ENCODE results near the gene MROH8. TPM values are rescaled to one million over a fixed set of nuclear protein-coding genes. Genes with fewer than 3 reads are reported as not detected.
"Not testable (repeated sequence)": the region's sequence is repeated elsewhere in the genome, so short reads cannot be mapped to it uniquely, and the experiment has no call there.

Gene MROH8
- total RNA-seq, 1 donor from 2014 or later = 2.5 TPM

DNA sequence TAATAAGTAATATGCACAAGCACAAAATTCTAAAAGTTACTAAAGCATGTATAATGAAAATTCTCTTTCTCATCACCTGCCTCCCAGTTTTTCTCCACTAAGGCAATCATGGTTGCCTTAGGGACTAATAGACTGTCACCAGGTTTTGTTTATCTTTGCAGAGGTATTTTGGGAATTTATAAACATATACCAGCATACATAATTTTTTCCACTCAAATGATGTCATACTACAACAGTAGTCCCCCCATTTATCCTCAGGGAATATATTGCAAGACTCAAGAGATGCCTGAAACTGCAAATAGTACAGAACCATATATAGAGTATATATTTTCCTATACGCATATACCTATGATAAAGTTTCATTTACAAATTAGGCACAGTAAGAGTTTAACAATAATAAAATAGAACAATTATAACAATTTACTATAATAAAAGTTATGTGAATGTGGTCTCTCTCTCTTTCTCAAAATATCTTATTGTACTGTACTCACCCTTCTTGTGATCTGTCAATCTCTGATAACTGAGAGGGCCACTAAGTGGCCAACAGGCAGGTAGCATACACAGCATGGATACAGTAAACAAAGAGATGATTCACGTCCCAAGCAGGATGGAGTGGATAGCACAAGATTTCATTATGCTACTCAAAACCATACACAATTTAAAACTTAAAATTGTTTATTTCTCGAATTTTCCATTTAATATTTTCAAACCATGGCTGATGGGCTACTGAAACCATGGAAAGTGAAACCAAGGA lies 103.2 kb downstream of the MROH8 start:
- Mint-ChIP-seq H3K27ac (ENCODE audit: unreplicated experiment) (no peak overlapping the region), H3K4me1 (ENCODE audit: low read depth) (peaks cover 8% of the 10 kb centered on the region), H3K9me3 (ENCODE audit: low read depth) (peaks cover 6% of the 10 kb centered on the region), H3K36me3 (ENCODE audit: low read depth) (peaks cover 3% of the 10 kb centered on the region), H3K27me3 (ENCODE audit: low read depth) (no peaks in the 10 kb centered on the region), H3K4me3 (ENCODE audit: unreplicated experiment) (no peak overlapping the region)
- TF ChIP-seq, protein P1, sequence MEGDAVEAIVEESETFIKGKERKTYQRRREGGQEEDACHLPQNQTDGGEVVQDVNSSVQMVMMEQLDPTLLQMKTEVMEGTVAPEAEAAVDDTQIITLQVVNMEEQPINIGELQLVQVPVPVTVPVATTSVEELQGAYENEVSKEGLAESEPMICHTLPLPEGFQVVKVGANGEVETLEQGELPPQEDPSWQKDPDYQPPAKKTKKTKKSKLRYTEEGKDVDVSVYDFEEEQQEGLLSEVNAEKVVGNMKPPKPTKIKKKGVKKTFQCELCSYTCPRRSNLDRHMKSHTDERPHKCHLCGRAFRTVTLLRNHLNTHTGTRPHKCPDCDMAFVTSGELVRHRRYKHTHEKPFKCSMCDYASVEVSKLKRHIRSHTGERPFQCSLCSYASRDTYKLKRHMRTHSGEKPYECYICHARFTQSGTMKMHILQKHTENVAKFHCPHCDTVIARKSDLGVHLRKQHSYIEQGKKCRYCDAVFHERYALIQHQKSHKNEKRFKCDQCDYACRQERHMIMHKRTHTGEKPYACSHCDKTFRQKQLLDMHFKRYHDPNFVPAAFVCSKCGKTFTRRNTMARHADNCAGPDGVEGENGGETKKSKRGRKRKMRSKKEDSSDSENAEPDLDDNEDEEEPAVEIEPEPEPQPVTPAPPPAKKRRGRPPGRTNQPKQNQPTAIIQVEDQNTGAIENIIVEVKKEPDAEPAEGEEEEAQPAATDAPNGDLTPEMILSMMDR (IDR thresholded peaks at IDR 0.05) = no peak
- no peak for DNase-seq (ENCODE audit: low spot score)

DNA sequence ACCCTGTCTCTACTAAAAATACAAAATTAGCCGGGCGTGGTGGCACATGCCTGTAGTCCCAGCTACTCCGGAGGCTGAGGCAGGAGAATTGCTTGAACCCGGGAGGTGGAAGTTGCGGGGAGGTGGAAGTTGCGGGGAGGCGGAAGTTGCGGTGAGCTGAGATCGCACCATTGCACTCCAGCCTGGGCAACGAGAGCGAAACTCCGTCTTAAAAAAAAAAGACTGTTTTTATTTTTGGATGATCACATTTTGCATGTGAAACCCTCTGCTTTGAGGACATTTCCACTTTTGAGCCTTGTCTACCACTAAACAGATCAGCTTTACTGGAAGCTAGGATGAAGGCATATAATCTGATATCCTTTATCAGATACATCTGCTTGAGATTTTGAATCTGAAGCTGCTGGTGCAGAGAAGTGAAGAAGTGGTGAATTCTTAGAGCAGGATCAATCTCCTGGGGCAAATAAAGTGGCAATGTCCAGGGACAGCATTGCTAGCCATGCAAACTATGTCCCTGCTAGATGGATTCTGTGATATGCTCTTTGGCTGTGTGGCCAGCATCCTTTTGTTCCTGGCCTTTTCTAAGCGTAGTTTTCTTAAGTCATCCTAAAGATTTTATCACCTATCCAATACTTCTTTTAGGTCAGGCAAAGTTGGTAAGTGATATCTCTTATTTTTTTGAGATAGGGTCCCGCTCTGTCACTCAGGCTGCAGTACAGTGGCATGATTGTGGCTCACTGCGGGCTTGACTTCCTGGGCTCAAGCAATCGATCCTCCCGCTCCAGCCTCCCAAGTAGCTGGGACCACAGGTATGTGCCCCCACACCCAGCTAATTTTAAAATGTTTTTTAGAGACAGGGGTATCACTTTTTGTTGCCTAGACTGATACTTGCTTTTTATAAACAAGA lies 106.8 kb downstream of the MROH8 start:
- Mint-ChIP-seq H3K36me3 (ENCODE audit: low read depth) (peaks cover 3% of the 10 kb centered on the region), H3K27ac (ENCODE audit: unreplicated experiment) (no peak overlapping the region)
- TF ChIP-seq, protein P1 (IDR thresholded peaks at IDR 0.05) = no peak

DNA sequence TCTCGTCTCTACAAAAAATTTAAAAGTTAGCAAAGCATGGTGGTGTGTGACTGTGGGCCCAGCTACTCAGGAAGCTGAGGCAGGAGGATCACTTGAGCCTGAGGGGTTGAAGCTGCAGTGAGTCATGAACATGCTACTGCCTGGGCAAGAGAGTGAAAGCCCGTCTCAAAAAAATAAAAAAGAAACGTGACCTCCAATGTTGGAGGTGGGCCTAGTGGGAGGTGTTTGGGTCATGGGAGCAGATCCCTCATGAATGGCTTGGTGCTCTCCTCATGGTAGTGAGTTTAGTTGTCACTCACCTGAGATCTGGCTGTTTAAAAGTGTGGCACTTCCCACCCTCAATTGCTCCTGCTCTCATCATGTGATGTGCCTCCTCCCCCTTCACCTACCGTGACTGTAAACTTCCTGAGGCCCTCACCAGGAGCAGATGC lies 107.9 kb downstream of the MROH8 start:
- Mint-ChIP-seq H3K27me3 (ENCODE audit: low read depth) (no peaks in the 10 kb centered on the region), H3K27ac (ENCODE audit: unreplicated experiment) (peak overlapping the region; percentile 53), H3K4me3 (ENCODE audit: unreplicated experiment) (no peak overlapping the region), H3K4me1 (ENCODE audit: low read depth) (peaks cover 11% of the 10 kb centered on the region), H3K9me3 (ENCODE audit: low read depth) (peaks cover 6% of the 10 kb centered on the region), H3K36me3 (ENCODE audit: low read depth) (peaks cover 3% of the 10 kb centered on the region)
- DNase-seq (ENCODE audit: low spot score) = no peak
- TF ChIP-seq, protein P1 (IDR thresholded peaks at IDR 0.05) = no peak

More for the DNA sequence above, 106.8 kb downstream of the MROH8 start:
- H3K9me3 Mint-ChIP-seq (ENCODE audit: low read depth) = peaks cover 6% of the 10 kb centered on the region
- peaks cover 10% of the 10 kb centered on the region for H3K4me1 Mint-ChIP-seq (ENCODE audit: low read depth)
- no peaks in the 10 kb centered on the region for H3K27me3 Mint-ChIP-seq (ENCODE audit: low read depth)
- H3K4me3 Mint-ChIP-seq (ENCODE audit: unreplicated experiment) = no peak overlapping the region
- DNase-seq (ENCODE audit: low spot score) = no peak

GRCh38 chr20:37069563-37069962 lies 109.8 kb downstream of the MROH8 start:
- H3K4me1 Mint-ChIP-seq (ENCODE audit: low read depth) = peaks cover 14% of the 10 kb centered on the region
- not testable (repeated sequence) for H3K4me3 Mint-ChIP-seq (ENCODE audit: unreplicated experiment); H3K27me3 Mint-ChIP-seq (ENCODE audit: low read depth); DNase-seq (ENCODE audit: low spot score); H3K9me3 Mint-ChIP-seq (ENCODE audit: low read depth); H3K27ac Mint-ChIP-seq (ENCODE audit: unreplicated experiment); H3K36me3 Mint-ChIP-seq (ENCODE audit: low read depth)

DNA sequence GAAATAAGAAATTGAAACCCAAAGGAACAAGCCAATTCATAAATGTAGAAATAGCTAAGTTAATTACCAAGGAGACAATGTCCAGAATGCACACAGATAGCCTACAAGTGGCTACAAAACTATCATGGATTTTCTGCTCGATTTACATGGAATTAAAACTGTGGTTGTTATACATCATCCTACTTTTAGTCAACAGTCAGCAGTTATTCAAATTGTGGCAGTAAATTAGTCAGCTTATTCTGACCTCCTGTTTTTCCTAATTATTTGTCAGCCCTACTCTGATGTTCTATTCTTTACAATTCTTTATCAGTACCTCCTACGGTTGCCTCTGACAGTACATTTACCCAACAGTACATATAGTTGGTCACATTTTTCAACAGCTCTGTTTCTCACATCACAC lies 113.2 kb downstream of the MROH8 start:
- Mint-ChIP-seq H3K4me3 (ENCODE audit: unreplicated experiment) (no peak overlapping the region), H3K4me1 (ENCODE audit: low read depth) (peaks cover 12% of the 10 kb centered on the region), H3K27ac (ENCODE audit: unreplicated experiment) (peak overlapping the region; percentile 52), H3K27me3 (ENCODE audit: low read depth) (no peaks in the 10 kb centered on the region), H3K9me3 (ENCODE audit: low read depth) (no peaks in the 10 kb centered on the region), H3K36me3 (ENCODE audit: low read depth) (no peaks in the 10 kb centered on the region)
- TF ChIP-seq, protein P1 (IDR thresholded peaks at IDR 0.05) = no peak
- no peak for DNase-seq (ENCODE audit: low spot score)

Measured in chondrocyte (in vitro differentiated cells).